K562 (cell line): ENCODE data around the gene HRH1.

Experiments
- CTCF ChIP-seq, 3 experiments: IDR thresholded peaks in 2 of 3; conservative IDR thresholded peaks in 1 of 3; 2 replicates each; pipeline ENCODE4 v1.5.1; 2011 to 2012; ENCODE audit warnings: low read length in 3 of 3, mild to moderate bottlenecking in 3 of 3, control low read depth in 2 of 3, improper control_type of control experiment in 1 of 3, inconsistent platforms in 1 of 3, low read depth in 1 of 3, mixed read lengths in 1 of 3, moderate library complexity in 1 of 3; ENCODE audit not compliant: insufficient read depth in 2 of 3
- FOSL1 ChIP-seq: fragments of 200-800 bp; sonication (Bioruptor generic); conservative IDR thresholded peaks from 2 replicates; pipeline ENCODE4 v1.6.1; 2016; ENCODE audit warnings: missing genetic modification characterization, missing compliant biosample characterization
- GABPA ChIP-seq: fragments of 200-800 bp; sonication (Bioruptor generic); conservative IDR thresholded peaks from 2 replicates; pipeline ENCODE4 v1.6.1; 2016; ENCODE audit warnings: low read depth, missing genetic modification characterization, missing compliant biosample characterization
- HMGXB4 ChIP-seq: sonication (generic); formaldehyde crosslinking; IDR thresholded peaks from 2 replicates; pipeline ENCODE4 v1.8.1; 2023; ENCODE audit warnings: mild to moderate bottlenecking, missing genetic modification reagents
- POLR2AphosphoS5 ChIP-seq: IDR thresholded peaks from 2 replicates; pipeline ENCODE4 v1.6.1; 2011; ENCODE audit warnings: mild to moderate bottlenecking, low read depth, low read length, moderate library complexity; ENCODE audit not compliant: control insufficient read depth, insufficient read depth
- RAD21 ChIP-seq, 2 experiments: fragments of 250-450 bp in 1 of 2; fragments of 450-650 bp in 1 of 2; sonication (Bioruptor Pico) in 1 of 2; formaldehyde crosslinking in 1 of 2; IDR thresholded peaks in 1 of 2; conservative IDR thresholded peaks in 1 of 2; 2 replicates each; pipeline versions ENCODE4 v1.4.0 to v1.8.0; 2020 to 2022; ENCODE audit warnings: mild to moderate bottlenecking in 2 of 2, moderate library complexity in 1 of 2
- SMARCC2 ChIP-seq: fragments of 450-650 bp; IDR thresholded peaks from 2 replicates; pipeline ENCODE4 v1.6.1; 2017; ENCODE audit warnings: antibody characterized with exemption, moderate library complexity, mild to moderate bottlenecking, low read depth
- SOX6 ChIP-seq: fragments of 450-650 bp; IDR thresholded peaks from 2 replicates; pipeline ENCODE4 v1.6.1; 2014; ENCODE audit warnings: mild to moderate bottlenecking
- STAG1 ChIP-seq: sonication (generic); formaldehyde crosslinking; IDR thresholded peaks from 2 replicates; pipeline ENCODE4 v1.5.0; 2020; ENCODE audit warnings: missing genetic modification reagents, borderline replicate concordance
- TRIM28 ChIP-seq: fragments of 450-650 bp; IDR thresholded peaks from 2 replicates; pipeline ENCODE4 v1.6.1; 2017
- TSHZ1 ChIP-seq: fragments of 250-450 bp; sonication (Bioruptor Pico); IDR thresholded peaks from 2 replicates; pipeline ENCODE4 v1.4.0; 2020; ENCODE audit warnings: mild to moderate bottlenecking, moderate library complexity
- ZNF398 ChIP-seq: fragments of 250-450 bp; sonication (Bioruptor Pico); IDR thresholded peaks from 2 replicates; pipeline ENCODE4 v1.8.0; 2021; ENCODE audit warnings: moderate library complexity, mild to moderate bottlenecking, inconsistent platforms

- TF ChIP-seq RAD21 (CRISPR knock-in tag; conservative IDR thresholded peaks at IDR 0.05 in 1 of 2, IDR thresholded peaks at IDR 0.05 in 1 of 2) (no peak), POLR2AphosphoS5 (no peak), CTCF (IDR thresholded peaks at IDR 0.05 in 2 of 3, conservative IDR thresholded peaks at IDR 0.05 in 1 of 3; ENCODE audit: insufficient read depth in 2 of 3, low read depth in 1 of 3, low read length in 3 of 3) (no peak), STAG1 (CRISPR knock-in tag) (no peak), TSHZ1 (CRISPR knock-in tag) (no peak), TRIM28 (no peak), SOX6 (no peak), FOSL1 (tag) (no peak), HMGXB4 (CRISPR knock-in tag) (no peak), ZNF398 (CRISPR knock-in tag) (no peak), SMARCC2 (no peak), GABPA (tag) (no peak)
These were observed 23.9 kb upstream of the HRH1 start for GRCh38 chr3:11130385-11130784.
